ENCODE results near the gene BRK1. TPM values are rescaled to one million over a fixed set of nuclear protein-coding genes. Genes with fewer than 3 reads are reported as not detected.
A peak's percentile ranks its signal among the peaks of the same experiment; 100 is the strongest.

The BRK1 gene
- total and polyA plus RNA-seq, 10 of the 15 experiments (the other 5 are each of a cell fraction or from before 2014, with no cell fraction given) = 97.8 to 457 (median 203) TPM

- TF ChIP-seq CREM (IDR thresholded peaks at IDR 0.05; ENCODE audit: low read depth) = no peak
- peak; percentile 64; the same call in 1 of the 2 replicates for TF ChIP-seq SPI1 (IDR thresholded peaks at IDR 0.05; ENCODE audit: borderline replicate concordance, insufficient read depth, low read depth, low read length)
- TF ChIP-seq TCF12 (IDR thresholded peaks at IDR 0.05; ENCODE audit: low read depth, low read length) = no peak
- TF ChIP-seq POU2F2 (IDR thresholded peaks at IDR 0.05; ENCODE audit: borderline replicate concordance, low read depth, low read length) = 0 out of 3 replicates have a peak, but pooled peaks have one; percentile 23
- Histone ChIP-seq H3K27me3 (replicated peaks in 1 of 2; ENCODE audit: control insufficient read depth in 2 of 2, insufficient read depth in 2 of 2, low read length in 1 of 2) (no peaks in the 10 kb centered on the region), H3K9ac (ENCODE audit: control insufficient read depth, insufficient read depth, low read length) (no peak overlapping the region), H3K27ac (ENCODE audit: control insufficient read depth, insufficient read depth) (no peak overlapping the region), H3K79me2 (ENCODE audit: control insufficient read depth, insufficient read depth, low read length) (peaks cover 57% of the 10 kb centered on the region), H3K4me2 (ENCODE audit: control insufficient read depth, insufficient read depth) (peak overlapping the region; percentile 50; the same call in 1 of the 2 replicates), H3K9me3 (replicated peaks; ENCODE audit: control insufficient read depth, insufficient read depth, low read length) (no peaks in the 10 kb centered on the region; the same call in 2 of the 3 replicates), H3K4me1 (ENCODE audit: control insufficient read depth, insufficient read depth, low read length) (no peaks in the 10 kb centered on the region; the same call in 1 of the 2 replicates), H4K20me1 (ENCODE audit: control insufficient read depth, insufficient read depth) (no peaks in the 10 kb centered on the region; the same call in 1 of the 2 replicates), H3K36me3 (ENCODE audit: control insufficient read depth in 2 of 2, insufficient read depth in 2 of 2, low read length in 1 of 2) (peaks cover 7 to 16% of the 10 kb centered on the region in 2 experiments), H2AFZ (ENCODE audit: control insufficient read depth, low read depth, low read length) (no peak overlapping the region), H3K4me3 (peak overlapping the region; percentile 65; the same call in 1 of the 2 replicates)
- intact Hi-C loops (cut with micrococcal nuclease; ENCODE audit: unreplicated experiment) = no loop called here
- in situ Hi-C loops (cut with MboI) = no loop called here
- ChIA-PET SMC1A (ENCODE audit: uncharacterized antibody, unreplicated experiment) (interaction anchor here (1.0 to 1.6 kb wide), 3 partner anchors 29 to 48 kb away, joined by 3 to 4 read pairs (median 3); no protein-coding TSS in a partner anchor), POLR2A (interaction anchor here (0.6 to 0.7 kb wide), 2 partner anchors 47 to 260 kb away, joined by 3 to 4 read pairs; no protein-coding TSS in a partner anchor), RAD21 (ENCODE audit: unreplicated experiment) (interaction anchor here (0.8 kb wide), 1 partner anchor 51 kb away, joined by 3 read pairs; no protein-coding TSS in a partner anchor), CTCF (no interaction called here)
- ATAC-seq (no peak), DNase-seq (ENCODE audit: low read depth, low spot score) (no peak), FAIRE-seq (no peak)
- WGBS (ENCODE audit: insufficient coverage, insufficient replicate concordance, low lambda C conversion rate, missing lambda C conversion rate) = 71% methylated on average over 4 of the region's 4 CpGs
- BruUV-seq (replicated peaks) = no TSS peak
These were observed 30.2 kb downstream of the BRK1 start for GRCh38 chr3:10145685-10146084.

DNA sequence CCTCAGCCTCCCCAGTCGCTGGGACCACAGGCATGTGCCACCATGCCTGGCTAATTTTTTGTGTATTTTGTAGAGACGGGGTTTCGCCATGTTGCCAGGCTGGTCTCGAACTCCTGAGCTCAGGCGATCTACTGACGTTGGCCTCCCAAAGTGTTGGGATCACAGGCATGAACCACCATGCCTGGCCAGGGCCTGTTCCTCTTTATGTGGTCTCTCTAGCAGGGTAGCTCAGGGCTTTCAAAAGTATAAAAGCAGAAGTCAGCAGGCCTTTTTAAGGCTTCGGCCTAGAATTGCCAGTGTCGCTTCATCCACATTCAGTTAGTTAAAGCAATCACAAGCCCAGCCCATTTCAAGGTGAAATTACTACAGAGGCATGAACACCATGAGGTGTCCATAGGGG is 33.8 kb downstream of the BRK1 start:
- Histone ChIP-seq H3K4me2 (ENCODE audit: control insufficient read depth, insufficient read depth) (no peak overlapping the region), H3K36me3 (ENCODE audit: control insufficient read depth in 2 of 2, insufficient read depth in 2 of 2, low read length in 1 of 2) (peaks cover 7 to 18% of the 10 kb centered on the region in 2 experiments), H3K4me1 (ENCODE audit: control insufficient read depth, insufficient read depth, low read length) (no peaks in the 10 kb centered on the region), H3K9me3 (replicated peaks; ENCODE audit: control insufficient read depth, insufficient read depth, low read length) (no peaks in the 10 kb centered on the region), H3K27me3 (replicated peaks in 1 of 2; ENCODE audit: control insufficient read depth in 2 of 2, insufficient read depth in 2 of 2, low read length in 1 of 2) (no peaks in the 10 kb centered on the region), H3K79me2 (ENCODE audit: control insufficient read depth, insufficient read depth, low read length) (peaks cover 30% of the 10 kb centered on the region), H2AFZ (ENCODE audit: control insufficient read depth, low read depth, low read length) (no peak overlapping the region), H3K9ac (ENCODE audit: control insufficient read depth, insufficient read depth, low read length) (no peak overlapping the region), H4K20me1 (ENCODE audit: control insufficient read depth, insufficient read depth) (no peaks in the 10 kb centered on the region), H3K27ac (ENCODE audit: control insufficient read depth, insufficient read depth) (no peak overlapping the region), H3K4me3 (no peak overlapping the region)
- intact Hi-C loops (cut with micrococcal nuclease; ENCODE audit: unreplicated experiment) = no loop called here
- ATAC-seq (peak; percentile 33), FAIRE-seq (no peak), DNase-seq (ENCODE audit: low read depth, low spot score) (no peak)
- CTCF ChIA-PET = interaction anchor here (0.8 to 1.0 kb wide), 2 partner anchors 75 to 173 kb away, joined by 3 read pairs; no protein-coding TSS in a partner anchor
- WGBS (ENCODE audit: insufficient coverage, insufficient replicate concordance, low lambda C conversion rate, missing lambda C conversion rate) = 83% methylated on average over 8 of the region's 8 CpGs
- BruUV-seq (replicated peaks) = no TSS peak
- SMC1A ChIA-PET (ENCODE audit: uncharacterized antibody, unreplicated experiment) = no interaction called here
- in situ Hi-C loops (cut with MboI) = no loop called here
- POLR2A ChIA-PET = interaction anchor here (0.9 kb wide), 1 partner anchor 99 kb away, joined by 4 read pairs; the partner anchor contains the start of gene TATDN2
- no peak for TF ChIP-seq CBFB (IDR thresholded peaks at IDR 0.05; ENCODE audit: low read depth)
- peak; percentile 64; the same call in 1 of the 2 replicates for TF ChIP-seq SPI1 (IDR thresholded peaks at IDR 0.05; ENCODE audit: borderline replicate concordance, insufficient read depth, low read depth, low read length)
- RAD21 ChIA-PET (ENCODE audit: unreplicated experiment) = interaction anchor here (1.6 kb wide), 1 partner anchor 16 kb away, joined by 4 read pairs; no protein-coding TSS in a partner anchor

All from GM12878 (cell line).